ENCODE results near the gene SGSM1.
"Not testable (repeated sequence)": the region's sequence is repeated elsewhere in the genome, so short reads cannot be mapped to it uniquely, and the experiment has no call there.

Gene SGSM1

DNA sequence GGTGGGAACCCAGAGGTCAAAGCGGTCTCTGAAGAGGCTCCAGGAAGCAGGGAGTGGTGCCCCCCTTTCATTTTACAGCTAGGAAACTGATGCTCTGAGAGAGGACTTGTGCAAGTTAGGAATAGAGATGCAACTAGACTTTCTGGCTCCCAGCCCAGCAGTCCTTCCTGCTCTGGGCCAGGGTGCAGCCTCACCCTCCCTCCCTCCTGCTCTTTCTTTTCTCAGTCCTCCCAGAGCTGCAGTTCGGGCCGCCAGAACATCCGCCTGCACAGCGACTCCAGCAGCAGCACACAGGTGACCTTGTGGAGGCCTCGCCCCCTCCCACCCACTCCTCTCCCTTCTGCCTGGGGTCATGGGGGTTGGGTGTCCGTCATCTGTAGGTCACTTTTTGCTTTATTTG is 89.0 kb downstream of the SGSM1 start:
- no peak for DNase-seq (ENCODE audit: low read depth)

DNA sequence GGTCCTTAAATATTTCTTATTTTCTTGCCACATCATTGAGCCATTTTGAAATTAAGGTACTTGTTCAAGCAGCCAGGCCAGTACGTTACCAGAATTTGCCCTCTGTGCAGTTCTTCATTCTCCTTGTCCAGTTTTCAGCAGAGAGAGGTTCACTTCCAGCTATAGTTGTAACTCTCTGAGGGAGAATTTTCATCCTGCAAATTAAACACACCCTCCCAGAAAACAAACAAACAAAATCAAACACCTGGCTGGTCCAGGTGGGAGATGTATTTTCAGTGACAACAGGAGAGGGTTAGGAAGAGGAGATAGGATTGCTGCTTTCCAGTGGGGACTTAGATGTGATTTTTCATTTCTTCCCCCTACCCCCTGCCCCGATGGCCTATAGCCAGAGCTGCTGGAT is 95.4 kb downstream of the SGSM1 start:
- no peak for DNase-seq (ENCODE audit: low read depth)

DNA sequence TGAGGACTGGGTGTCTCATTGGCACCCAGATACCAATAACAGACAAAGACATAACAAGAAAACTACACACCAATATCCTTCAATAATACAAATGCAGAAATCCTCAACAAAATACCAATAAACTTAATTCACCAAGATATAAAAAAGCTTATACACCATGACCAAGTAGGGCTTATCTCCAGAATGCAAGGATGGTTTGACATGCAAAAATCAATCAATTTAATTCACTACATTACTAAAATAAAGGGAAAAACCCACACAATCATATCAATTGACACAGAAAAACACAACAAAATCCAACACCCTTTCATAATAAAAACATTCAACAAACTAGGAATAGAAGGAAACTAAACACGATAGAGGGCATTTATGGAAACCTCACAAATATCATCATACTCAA is 99.9 kb downstream of the SGSM1 start:
- no peak for DNase-seq (ENCODE audit: low read depth)

DNA sequence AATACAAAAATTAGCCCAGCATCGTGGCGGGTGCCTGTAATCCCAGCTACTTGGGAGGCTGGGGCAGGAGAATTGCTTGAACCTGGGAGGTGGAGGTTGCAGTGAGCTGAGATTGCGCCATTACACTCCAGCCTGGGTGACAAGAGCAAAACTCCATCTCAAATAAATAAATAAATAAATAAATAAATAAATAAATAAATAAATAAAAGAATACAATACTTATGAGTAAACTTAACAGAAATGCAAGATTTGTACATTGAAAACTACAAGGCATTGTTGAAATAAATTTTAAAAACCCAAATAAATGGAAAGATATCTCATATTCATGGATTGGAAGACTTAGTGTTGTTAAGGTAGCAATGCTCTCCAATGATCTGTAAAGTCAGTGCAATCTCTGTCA is 101.1 kb downstream of the SGSM1 start:
- DNase-seq (ENCODE audit: low read depth), result not testable (repeated sequence)

DNA sequence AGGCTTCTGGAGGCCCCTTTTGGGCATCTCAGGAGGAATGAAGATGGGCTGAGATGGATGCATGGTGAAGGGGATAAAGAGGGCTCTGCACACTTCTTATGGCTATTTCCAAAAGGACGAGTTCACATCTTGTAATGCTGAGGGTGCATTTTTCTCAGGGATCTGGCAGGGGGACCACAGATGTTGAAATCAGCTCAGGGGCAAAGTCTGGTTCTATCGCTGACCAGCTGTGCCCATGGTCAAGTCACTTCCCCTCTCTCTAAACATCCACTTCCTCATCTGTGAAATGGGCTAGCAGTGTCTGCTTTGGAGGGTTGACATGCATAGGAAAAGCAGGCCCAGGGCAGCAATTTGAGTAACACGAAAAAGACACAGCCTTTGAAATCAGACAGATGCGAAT is 114.0 kb downstream of the SGSM1 start:
- DNase-seq (ENCODE audit: low read depth), result no peak

DNA sequence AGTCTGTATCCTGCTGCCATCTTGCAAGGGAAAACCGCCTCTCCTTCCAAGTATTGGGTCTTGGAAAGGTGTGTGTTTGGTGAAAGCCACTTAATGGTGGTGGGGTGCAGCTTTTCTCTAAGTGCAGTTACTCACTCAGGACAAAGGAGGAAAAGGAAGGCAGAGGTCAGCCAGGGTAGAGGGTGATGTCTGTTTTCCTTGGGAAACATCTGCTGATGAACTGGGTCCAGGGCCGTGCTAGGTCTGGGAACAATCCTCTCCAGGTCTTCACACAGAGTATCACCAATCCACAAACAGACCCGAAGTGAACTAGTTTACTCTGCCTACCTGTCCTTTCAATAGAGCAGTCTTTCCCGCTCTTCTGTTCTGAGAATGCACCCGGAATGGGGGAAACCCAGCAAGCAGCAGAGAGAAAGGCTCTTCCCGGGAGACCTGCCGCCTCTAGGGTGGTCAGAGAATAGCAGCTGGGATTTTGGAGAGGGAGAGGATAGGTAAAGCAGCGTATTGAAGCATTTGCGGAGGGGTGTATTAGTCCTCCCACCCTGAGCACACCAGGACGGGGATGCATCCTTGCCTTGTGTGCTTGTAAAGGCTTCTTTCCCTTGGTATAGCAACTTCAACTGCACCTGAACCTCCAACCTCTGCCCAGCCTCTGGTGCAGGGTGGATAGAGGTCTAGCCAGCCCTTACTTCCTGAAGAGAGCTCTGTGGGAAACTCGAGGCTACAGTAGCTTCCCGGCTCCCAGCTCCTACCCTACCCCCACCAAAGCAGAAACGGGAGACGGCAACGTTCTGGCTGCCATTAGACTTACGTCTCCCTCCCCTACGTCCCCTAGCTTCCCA is 119.8 kb downstream of the SGSM1 start:
- no peak for DNase-seq (ENCODE audit: low read depth)

DNA sequence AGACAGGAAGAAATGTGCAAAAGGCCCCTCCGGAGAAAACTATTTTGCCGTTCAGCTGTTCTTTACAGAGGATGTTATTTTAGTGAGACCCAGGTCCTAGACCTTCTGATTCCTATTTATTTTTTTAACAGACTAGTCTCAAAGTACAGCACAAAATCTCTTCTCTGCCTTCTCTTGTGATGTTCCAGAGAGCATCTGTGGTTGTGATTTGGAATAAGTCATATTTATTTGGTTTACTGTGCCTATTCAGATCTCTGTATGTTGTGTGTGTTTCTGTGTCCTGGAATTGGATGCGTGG is 120.4 kb downstream of the SGSM1 start:
- DNase-seq (ENCODE audit: low read depth), result no peak

DNA sequence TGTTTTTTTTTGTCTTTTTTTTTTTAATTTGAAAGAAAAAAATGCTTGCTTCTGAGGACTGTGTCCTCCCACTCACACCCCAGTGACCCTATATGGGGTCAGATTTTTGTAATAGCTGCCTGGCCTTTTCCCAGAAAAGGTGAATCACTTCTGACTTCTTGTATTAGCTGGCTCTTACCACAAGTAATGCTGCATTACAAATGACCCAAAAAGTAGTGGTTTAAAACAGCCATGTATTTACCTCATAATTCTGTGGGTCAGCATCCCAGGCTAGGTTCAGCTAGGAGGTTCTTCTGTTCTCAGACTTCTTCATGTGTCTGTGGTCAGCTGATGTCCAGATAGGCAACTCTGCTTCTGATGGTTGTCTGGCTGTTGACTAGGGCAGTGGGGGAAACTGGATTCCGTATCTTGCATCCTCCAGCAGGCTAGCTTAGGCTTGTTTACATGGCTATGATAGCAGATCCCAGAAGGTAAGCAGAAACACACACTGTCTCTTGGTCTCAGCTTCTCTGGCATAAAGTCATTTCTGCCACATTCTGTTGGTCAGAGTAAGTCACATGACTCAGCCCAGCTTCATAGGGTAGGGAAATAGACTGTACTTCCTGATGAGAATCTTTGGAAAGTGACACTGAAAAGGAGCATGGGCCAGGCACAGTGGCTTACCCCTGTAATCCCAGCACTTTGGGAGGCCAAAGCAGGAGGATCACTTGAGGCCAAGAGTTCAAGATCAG is 121.0 kb downstream of the SGSM1 start:
- no peak for DNase-seq (ENCODE audit: low read depth)

DNA sequence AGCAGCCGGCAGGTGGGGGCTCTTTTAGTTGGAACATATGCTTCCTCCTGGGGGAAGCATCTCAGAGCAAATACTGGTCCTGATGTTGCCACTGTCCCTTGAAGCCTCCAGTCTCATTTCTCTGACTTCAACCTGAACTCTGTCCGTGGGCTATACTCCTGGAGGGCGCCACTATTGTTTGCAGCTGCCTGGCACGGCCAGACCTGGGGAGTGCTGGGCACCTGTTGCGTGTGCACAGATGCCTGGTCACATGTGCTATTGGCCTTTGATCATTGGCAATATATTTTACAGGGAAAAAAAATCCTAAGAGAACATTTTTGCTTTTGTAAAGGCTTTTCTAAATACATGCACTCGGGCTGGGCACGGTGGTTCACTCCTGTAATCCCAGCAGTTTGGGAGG is 122.3 kb downstream of the SGSM1 start:
- DNase-seq (ENCODE audit: low read depth), result no peak

DNA sequence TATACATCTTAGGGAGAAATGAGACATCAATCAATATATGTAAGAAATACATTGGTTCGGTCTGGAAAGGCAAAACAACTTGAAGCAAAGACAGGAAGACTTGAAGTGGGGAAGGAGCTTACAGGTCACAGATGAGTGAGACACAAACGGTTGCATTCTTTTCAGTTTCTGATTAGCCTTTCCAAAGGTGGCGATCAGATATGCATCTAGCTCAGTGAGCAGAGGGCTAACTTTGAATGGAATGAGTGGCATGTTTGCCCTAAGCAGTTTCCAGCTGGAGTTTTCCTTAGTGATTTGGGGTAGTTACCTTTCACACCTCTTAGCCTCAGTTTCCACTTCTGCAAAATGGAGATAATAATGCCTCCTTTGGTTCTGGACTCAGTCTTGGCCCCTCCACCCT is 124.7 kb downstream of the SGSM1 start:
- DNase-seq (ENCODE audit: low read depth), result no peak

DNA sequence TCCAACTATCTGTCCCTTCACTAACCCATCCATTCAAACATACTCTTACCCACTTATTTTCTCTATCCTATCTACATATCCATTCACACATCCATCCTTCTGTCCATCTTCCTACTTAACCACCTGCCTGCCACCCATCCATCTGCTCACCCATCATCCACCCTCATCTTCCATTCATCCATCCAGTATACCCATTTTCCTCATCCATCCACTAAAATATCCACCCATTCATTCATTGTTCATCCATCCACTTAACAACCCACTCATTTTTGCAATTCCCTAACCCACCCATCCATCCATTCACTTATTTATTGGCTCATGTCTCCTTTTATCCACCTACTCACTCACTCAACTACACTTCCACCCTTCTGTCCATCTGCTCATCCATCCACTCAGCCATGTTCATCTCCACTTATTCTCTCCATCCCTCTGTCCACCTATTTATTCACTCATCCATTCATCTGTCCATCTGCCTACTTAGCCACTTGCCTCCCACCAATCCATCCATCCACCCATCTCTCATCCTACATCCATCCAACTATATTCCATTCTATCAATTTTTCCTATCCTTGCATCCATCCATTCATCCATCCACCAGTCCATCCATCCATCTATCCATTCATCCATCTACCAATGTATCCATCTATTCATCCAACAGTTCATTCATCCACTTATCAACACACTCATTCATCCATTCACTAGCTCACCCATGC is 129.9 kb downstream of the SGSM1 start:
- DNase-seq (ENCODE audit: low read depth), result no peak

DNA sequence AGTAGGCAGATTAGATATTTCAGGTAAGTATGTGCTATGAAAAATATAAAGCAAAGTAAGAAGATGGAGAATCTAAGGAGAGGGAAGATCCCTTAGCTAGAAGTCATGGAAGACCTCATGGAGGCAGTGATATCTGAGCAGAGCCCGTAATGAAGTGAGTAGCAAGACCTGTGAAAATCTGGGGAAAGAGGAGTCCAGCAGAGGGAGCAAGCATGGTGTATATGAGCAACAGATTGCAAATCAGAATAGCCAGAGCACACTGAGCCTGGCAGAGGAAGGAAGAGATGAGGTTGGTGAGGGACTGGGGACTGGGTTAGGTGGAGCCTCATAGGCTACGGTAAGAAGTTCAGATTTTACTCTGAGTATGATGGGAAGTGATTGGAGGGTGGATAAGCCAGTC is 131.1 kb downstream of the SGSM1 start:
- DNase-seq (ENCODE audit: low read depth), result no peak

DNA sequence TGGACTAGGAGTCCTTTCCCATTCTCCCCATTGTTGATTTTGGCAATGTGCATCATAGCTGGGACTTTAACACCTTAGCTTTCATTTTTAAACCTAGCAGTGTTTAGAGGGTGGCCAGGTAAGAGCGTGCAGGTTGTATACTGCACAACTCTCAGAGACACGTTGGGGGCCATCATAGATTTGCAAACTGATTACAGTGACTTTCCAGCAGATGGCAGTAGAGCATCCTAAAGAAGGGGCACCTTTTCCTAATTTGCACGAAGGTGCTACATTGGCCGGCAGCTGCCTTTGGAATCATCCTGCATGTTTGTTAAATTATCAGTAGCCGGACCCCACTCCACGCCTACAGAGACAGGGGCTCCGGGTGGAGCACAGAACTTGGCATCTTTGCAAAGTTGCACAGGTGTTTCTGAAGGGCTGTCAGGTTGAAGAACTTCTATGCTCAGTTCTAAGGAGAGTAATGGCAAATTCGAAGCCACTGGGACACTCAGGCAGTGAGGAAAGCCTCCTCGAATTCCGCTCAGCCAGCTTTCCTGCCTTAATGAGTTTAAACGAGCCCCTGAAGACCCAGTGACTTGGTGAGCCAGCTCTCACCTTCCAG is 132.8 kb downstream of the SGSM1 start:
- DNase-seq (ENCODE audit: low read depth), result no peak

DNA sequence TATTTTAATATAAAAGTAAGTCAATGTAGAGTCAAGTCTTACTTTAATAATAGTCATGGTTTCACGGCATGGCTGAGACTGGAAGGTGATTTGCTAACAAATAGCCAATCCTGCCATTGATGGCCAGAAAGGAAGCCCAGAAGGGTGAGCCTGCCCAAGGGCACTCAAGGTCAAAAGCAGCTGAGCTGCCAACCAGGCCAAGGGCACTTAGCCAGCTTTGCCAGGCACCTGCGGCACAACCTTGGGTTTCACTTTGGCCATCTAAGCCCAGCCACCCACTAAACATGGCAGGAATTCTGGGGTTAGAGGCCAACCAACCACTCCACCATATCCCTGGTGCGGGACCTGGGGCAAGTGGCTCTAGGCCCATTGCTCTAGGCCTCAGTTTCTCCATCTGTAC is 136.3 kb downstream of the SGSM1 start:
- DNase-seq (ENCODE audit: low read depth), result no peak

DNA sequence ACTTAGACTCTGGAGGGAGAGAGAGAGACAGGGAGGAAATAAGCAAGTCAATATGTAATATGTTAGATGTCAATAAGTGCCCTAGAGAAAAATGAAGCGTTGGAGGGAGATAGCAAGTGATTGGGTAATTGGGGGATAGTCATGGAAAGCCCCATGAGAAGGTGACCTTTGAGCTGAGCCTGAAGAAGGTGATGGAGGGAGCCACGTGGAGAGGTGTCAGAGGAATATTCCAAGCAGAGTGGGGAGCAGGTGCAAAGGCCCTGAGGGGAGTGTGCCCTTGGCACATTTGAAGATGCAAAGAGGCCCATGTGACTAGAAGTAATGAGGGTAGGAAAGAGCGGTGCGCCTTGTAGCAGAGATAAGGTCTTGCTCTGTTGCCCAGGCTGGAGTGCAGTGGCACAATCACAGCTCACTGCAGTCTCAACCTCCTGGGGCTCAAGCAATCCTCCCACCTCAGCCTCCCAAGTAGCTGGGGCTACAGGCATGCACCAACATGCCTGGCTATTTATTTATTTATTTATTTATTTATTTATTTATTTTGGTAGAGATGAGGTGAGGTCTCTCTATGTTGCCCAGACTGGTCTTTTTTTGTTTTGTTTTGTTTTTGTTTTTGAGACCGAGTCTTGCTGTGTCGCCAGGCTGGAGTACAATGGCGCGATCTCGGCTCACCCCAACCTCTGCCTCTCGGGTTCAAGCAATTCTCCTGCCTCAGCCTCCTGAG is 138.4 kb downstream of the SGSM1 start:
- DNase-seq (ENCODE audit: low read depth), result no peak

DNA sequence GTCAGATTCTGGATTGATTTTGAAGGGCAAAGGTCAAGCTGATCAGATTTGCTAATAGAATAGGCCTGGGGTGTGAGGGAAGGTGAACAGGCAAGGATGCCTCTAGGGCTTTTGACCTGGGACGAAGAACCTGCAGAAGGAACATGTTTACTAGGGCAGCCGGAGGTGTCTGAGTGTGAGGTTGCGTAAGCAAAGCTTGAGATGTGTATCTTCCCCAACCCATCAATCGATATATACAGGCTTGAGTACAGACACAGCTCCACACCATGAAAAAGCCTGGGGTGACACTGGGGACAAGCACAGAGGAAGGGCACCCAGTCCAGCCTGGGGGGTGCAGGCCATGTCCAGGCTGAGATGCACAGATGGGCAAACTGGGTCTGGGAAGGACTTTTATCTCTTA is 139.4 kb downstream of the SGSM1 start:
- no peak for DNase-seq (ENCODE audit: low read depth)

DNA sequence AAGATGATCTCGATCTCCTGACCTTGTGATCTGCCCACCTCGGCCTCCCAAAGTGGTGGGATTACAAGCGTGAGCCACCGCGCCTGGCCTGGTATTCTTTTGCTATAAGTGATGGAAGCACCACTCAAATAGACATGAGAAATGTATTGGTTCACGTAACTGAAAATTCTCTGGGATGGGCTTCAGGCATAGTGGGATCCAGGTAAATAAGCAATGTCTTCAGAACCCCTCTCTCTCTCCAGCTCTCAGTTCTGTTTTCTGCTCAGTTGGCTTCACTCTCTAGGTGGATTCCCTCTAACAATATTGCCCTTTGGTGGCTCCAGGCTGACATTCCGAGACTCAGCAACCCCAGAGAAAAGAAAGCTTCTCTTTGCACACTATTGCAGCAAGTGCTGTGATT is 141.4 kb downstream of the SGSM1 start:
- no peak for DNase-seq (ENCODE audit: low read depth)

DNA sequence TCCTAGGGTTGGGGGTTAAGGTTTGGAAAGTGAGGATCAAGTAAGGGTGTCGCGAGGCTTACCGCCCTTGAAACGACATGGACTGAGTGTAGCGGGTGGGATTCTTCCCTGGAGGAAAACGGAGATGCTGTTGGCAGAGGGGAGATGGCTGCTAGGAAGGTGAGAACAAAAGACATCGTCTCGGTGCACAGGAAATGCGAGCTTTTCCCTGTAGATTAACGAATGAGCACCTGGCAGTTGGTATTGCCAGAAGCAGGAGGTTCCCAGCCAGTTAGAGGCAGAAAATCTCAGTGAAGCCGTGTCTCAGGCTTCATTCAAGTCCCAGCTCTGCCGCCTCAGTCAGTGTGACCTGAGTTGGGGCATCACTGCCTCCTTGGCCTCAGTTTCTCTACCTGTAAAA is 141.9 kb downstream of the SGSM1 start:
- no peak for DNase-seq (ENCODE audit: low read depth)

DNA sequence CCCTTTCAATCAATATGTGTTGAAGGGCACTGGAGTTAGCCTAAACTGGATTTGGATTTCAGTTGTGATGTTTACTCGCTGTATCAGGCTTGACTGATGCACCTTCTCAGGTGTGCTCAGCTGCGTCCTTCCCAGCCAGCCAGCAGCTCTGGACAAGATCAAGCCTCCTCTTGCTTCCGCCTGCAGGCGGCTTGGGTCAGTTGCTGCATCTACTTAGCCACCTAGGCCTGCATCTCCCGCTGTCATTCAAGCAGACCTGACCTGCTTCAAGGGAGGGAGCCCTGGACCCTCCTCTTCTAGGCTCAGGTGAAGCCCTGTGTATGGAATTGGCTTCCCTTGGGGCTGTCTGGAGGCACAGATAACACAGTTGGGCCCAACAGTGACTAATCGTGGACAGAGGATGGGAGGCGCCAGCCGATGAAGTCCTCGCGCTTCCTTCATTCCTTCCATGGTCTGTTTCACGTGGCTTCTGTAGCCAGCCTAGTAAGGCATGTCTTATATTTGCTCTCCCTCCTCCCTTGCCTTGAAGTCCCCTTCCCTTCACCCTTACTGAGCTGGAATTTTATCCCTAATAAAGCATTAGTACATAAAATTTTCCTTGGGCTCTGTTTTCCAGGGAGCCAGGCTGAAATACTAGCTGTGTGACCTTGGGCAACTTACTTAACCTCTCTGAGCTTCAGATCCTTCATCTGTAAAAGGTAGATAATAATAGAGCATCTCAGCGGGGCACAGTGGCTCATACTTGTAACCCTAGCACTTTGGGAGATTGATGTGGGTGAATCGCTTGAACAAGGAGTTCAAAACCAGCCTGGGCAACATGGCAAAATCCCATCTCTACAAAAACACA is 142.6 kb downstream of the SGSM1 start:
- no peak for DNase-seq (ENCODE audit: low read depth)

DNA sequence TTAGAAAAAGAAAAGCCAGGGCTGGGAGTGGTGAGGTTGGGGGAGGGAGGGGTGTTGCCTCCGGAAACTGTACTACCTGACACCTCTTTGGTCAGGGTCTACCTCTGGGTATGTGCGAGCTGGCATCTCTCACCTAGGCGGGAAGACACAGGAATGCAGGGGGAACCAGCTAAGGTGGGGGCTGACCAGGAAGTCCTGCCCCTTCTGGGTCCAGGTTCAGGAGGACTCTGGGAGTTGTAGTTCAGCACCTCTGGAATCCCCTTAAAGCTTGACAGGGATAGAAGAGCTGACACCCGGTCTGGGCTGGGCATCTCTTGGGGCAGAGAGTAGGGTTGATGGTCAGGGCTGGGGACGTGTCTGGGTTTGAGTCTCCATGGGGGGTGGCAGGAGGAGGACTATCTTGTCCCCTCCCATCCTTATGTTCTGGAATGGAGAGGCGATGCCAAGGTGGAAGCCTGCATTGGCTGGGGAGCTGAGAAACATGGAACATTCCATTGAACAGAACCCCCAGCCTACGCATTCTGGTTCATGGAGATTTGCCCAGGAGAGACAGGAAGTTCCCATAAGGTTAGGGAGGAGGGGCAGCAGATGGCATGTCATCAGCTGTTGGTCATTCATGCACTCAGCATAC is 144.4 kb downstream of the SGSM1 start:
- DNase-seq (ENCODE audit: low read depth), result no peak

Data from stimulated activated CD8-positive, alpha-beta memory T cell treated with anti-CD3 and anti-CD28 coated beads, Interleukin-12 subunit alpha, Interleukin-12 subunit beta, amount 100 ng/mL, for 4 hours (primary cell).